ENCODE measurements around the gene CENPQ.

The CENPQ gene

GRCh38 chr6:49541936-49542335, 78.8 kb downstream of the CENPQ start:
- DNase-seq (ENCODE audit: low spot score) = no peak
